Measurements from ENCODE around the gene PON3. TPM values are rescaled to one million over a fixed set of nuclear protein-coding genes. Genes with fewer than 3 reads are reported as not detected.

The PON3 gene
- total RNA-seq, 1 experiment from 2014 or later, result not detected

- H4K8ac ChIP-seq (replicated peaks; ENCODE audit: insufficient read length, low read depth, low read length), result no peak overlapping the region
- H3K27me3 ChIP-seq (ENCODE audit: insufficient read depth, low read length), result no peaks in the 10 kb centered on the region
- Mint-ChIP-seq H3K36me3 (ENCODE audit: insufficient read depth in 1 of 3, low read depth in 3 of 3) (peaks cover 0 to 14% (median 7%) of the 10 kb centered on the region in 3 experiments; a peak in 3 of 7 replicates), H3K9me3 (no peaks in the 10 kb centered on the region), H3K4me1 (peaks cover 8 to 9% of the 10 kb centered on the region in 2 experiments), H3K27me3 (ENCODE audit: low read depth) (no peaks in the 10 kb centered on the region), H3K27ac (no peak overlapping the region), H3K4me3 (no peak overlapping the region)
- H3K4me1 ChIP-seq (ENCODE audit: insufficient read depth, low read length), result no peaks in the 10 kb centered on the region
- H3K23ac ChIP-seq (ENCODE audit: insufficient read length, low read depth, low read length), result no peak overlapping the region
- no peaks in the 10 kb centered on the region for H3K9me3 ChIP-seq (ENCODE audit: control insufficient read depth, low read depth, low read length)
- H2BK12ac ChIP-seq (ENCODE audit: insufficient read length, low read depth, low read length), result no peak overlapping the region
- H3K79me1 ChIP-seq (ENCODE audit: insufficient read depth, low read depth, low read length, poor library complexity, severe bottlenecking), result no peaks in the 10 kb centered on the region
- WGBS (ENCODE audit: extremely low coverage, insufficient read length, low lambda C conversion rate), result no CpG with 5 or more reads among the region's 4 CpGs
- H2AK5ac ChIP-seq (ENCODE audit: insufficient read length, low read length), result no peak overlapping the region
- H3K4me2 ChIP-seq (ENCODE audit: insufficient read depth, insufficient read length, low read length), result no peak overlapping the region
- no peak overlapping the region for H4K91ac ChIP-seq (ENCODE audit: insufficient read length, low read depth, low read length)
- DNase-seq, result no peak
- H3T11ph ChIP-seq (ENCODE audit: low read length), result no peak overlapping the region
- H2BK20ac ChIP-seq (ENCODE audit: low read depth, low read length, poor library complexity, severe bottlenecking), result no peak overlapping the region
- H3K56ac ChIP-seq (ENCODE audit: insufficient read length, low read depth, low read length), result no peak overlapping the region
- H4K20me1 ChIP-seq (ENCODE audit: control insufficient read depth, insufficient read depth, insufficient read length), result no peaks in the 10 kb centered on the region
- H4K5ac ChIP-seq (ENCODE audit: insufficient read length, low read depth, low read length), result no peak overlapping the region
- no peaks in the 10 kb centered on the region for H3K79me2 ChIP-seq (ENCODE audit: insufficient read depth, low read length)
- H3K9ac ChIP-seq (ENCODE audit: extremely low read depth, insufficient read length, low read length), result no peak overlapping the region
- H3K4ac ChIP-seq (ENCODE audit: low read depth, low read length), result no peak overlapping the region
- H3K18ac ChIP-seq (ENCODE audit: insufficient read length, low read depth, low read length), result no peak overlapping the region
- no peak for TF ChIP-seq CTCF (conservative IDR thresholded peaks at IDR 0.05)
- H3K27ac ChIP-seq (ENCODE audit: insufficient read length, low read depth, low read length), result no peak overlapping the region
- H2BK120ac ChIP-seq (ENCODE audit: low read depth, low read length, poor library complexity, severe bottlenecking), result no peak overlapping the region
- H2AFZ ChIP-seq (ENCODE audit: low read length), result no peak overlapping the region
- H3K14ac ChIP-seq (ENCODE audit: insufficient read depth, low read length), result no peak overlapping the region
- H2BK15ac ChIP-seq (ENCODE audit: low read depth, low read length), result no peak overlapping the region
- H2BK5ac ChIP-seq (ENCODE audit: insufficient read length, low read length), result no peak overlapping the region
- no peaks in the 10 kb centered on the region for H3K23me2 ChIP-seq (ENCODE audit: insufficient read length, low read depth, low read length, poor library complexity, severe bottlenecking)
Measured at GRCh38 chr7:95404316-95404865, 8.2 kb upstream of the PON3 start.
